Activated CD8-positive, alpha-beta memory T cell treated with anti-CD3 and anti-CD28 coated beads for 1 hour (primary cell): ENCODE data around the gene THTPA.

ENCODE experiments used
- DNase-seq, 2 donors: peaks; one replicate each; pipeline ENCODE4 v3.0.0-alpha.2; 2020; ENCODE audit warnings: low read depth in 1 of 2; ENCODE audit errors: extremely low read depth in 1 of 2

Gene THTPA

GRCh38 chr14:23566112-23566777 lies 10.2 kb downstream of the THTPA start:
- DNase-seq, result no peak

DNA sequence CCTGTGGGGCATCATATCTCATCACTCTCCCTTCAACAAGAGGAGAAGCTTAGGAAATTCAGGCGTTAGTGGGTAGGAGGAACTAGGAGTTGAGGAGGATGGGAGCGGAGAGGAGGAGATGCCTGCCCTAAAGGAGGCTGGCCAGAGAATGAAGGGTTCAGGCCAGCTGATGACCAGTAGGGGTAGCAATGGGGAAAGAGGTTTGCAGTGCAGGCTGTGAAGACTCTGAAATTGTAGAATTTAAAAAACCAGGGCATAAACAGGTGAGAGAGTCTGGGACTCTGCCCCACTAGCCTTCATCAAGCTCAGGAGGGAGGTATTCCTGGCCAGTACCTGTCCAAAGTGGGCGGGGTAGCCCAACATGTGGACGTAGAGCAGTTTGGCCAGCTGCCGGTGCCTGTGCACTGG lies 10.7 kb downstream of the THTPA start:
- no peak for DNase-seq

- DNase-seq, result peak; percentile 62 to 75
Observed at GRCh38 chr14:23567186-23568020, 11.3 kb downstream of the THTPA start, which contains the start of gene AP1G2. TSS of gene AP1G2 (minus strand) at chr14:23567791. CDS start at chr14:23567314, 477 bp downstream.

DNA sequence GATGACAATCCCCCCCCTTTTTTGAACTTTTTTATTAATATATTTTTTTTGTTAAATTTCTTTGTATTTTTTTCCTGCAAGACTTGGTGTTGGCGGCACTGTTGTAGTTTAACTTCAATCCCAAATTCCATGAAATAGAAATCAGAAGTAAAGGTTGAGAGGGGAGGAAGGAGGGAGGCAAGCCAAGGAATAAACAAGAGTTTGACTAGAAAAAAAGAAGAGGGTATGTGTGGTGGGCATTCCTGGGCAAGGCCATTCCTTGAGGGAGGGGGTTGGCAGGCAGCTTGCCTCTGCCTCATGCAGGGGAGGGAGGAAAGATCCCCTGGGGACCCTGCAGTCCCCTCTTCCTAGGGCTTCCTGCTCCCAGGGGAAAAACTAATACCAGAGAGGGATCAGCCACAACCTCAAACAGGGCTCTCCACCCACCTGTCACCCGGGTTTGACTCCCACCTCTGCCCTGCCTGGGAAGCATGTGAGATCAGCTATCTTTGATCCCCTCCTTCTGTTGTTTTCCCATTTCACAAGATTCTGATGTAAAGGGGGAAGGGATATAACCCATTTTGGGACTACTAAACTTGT lies 12.0 kb downstream of the THTPA start:
- no peak for DNase-seq

DNA sequence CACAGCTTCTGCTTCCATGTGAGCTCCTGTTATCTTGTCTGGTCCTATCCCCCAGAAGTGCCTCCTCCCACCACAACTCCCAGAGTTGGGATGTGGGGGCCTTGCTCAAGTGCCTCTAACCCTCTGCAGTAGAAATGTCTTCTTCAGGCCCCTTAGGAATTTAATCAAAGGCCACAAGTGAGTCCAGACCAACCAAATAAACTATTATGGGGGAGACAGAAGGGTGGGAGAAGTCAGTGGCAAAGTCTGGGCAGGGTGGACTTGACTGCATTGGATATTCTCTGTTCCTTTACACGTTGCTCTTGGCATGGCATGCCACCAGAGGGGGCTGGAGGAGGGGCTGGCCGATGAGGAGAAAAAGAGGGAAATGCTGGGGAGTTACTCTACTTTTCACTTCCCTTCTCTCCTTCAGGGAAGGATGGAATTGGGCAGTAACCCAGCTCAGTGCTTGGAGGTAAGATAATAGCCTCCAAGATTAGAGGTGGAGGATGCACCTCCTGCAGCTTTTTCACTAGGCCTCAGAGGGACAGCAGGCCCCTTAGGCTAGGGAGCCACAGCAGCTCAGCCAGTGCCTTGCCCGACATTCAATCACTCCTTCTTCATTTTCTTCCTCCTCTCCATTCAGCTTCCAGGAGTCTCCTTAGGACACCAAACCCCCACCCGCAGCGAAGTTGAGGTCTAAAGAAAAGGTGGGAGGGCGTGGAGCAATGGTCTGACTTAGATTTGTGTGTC lies 12.7 kb downstream of the THTPA start:
- DNase-seq, result no peak

DNA sequence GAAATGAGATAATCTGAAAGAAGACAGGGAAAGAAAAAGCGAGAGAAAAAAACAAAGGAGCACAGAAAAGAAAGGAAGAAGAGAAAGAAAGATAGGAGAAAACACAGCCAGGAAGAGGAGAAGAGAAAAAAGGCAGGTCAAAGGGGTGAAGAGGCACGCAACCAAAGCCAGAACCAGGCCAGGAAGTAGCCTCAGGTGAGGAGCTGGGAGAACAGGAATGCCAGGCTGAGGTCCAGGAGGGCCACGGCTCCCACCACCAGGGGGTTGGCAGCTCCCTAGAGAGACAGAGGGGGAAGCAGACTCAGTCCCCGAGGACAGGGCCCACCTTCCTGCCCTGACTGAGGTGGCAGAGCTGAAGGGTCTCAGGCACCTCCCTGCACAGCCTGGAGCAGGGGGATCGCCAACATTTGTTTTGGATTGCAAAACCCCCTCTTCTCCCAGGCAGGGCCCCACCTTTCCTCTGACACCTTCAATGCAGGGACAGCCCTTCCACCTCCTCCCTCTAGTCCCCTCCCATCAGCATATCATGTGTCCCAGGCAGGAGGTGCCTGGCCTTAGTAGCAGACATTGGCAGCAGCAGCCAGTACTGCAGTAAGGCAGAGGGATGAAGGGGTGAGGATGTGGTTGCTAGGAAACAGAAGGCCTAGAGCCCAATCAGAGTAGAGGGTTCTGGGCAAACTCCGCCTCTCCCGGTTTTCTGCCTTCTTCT lies 13.5 kb downstream of the THTPA start:
- DNase-seq, result no peak

- DNase-seq, result no peak
Observed at GRCh38 chr14:23570806-23571483, 14.9 kb downstream of the THTPA start.

GRCh38 chr14:23571701-23572523 lies 15.8 kb downstream of the THTPA start:
- no peak for DNase-seq

DNA sequence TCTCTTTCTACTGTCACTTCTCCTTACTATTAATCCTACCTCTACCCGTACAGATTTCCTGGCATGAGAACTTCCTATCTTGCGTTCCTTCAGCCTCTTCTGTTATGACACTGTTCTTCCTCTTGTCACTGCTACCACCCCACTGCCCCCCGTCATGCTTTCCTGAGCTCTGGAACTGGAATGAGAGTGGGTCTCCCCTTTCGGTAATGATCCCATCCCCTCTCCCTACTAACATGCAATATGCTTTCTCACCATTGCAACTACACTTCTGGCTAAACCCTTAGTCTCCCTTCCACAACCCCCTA lies 16.4 kb downstream of the THTPA start:
- DNase-seq, result no peak

GRCh38 chr14:23572836-23573235 lies 16.8 kb downstream of the THTPA start:
- no peak for DNase-seq

- no peak for DNase-seq
Observed at GRCh38 chr14:23573384-23574015, 17.4 kb downstream of the THTPA start.

DNA sequence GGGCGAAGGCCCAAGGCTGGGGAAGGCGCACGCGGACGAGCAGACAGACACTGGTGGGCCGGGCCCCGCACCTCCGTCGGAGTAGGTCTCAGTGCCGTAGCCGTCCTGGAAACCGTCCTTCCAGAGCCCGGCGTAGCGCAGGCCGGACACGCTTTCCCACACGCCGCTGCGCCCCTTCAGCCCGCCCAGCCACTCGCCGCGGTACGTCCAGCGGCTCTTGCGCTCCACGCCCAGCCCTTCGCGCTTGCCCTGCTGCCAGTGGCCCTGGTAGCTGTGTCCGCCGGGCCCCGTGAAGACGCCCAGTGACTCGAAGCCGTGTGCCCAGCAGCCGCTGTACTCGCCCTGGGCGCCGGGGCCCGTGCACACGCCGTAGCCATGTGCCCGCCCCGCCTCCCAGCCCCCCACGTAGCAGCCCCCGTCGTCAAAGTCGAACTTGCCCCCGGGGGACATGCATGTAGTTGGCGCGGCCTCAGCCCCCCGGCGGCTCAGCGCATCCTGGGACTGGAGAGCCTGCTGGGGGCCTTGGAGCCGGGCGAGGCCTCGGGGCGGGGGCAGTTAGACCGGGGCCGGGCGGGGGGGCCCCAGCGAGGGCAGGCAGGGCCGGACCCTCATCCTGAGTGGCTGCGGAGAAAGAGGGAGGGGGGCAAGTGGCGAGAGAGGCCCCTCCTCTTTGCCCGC lies 21.1 kb downstream of the THTPA start:
- no peak for DNase-seq

DNA sequence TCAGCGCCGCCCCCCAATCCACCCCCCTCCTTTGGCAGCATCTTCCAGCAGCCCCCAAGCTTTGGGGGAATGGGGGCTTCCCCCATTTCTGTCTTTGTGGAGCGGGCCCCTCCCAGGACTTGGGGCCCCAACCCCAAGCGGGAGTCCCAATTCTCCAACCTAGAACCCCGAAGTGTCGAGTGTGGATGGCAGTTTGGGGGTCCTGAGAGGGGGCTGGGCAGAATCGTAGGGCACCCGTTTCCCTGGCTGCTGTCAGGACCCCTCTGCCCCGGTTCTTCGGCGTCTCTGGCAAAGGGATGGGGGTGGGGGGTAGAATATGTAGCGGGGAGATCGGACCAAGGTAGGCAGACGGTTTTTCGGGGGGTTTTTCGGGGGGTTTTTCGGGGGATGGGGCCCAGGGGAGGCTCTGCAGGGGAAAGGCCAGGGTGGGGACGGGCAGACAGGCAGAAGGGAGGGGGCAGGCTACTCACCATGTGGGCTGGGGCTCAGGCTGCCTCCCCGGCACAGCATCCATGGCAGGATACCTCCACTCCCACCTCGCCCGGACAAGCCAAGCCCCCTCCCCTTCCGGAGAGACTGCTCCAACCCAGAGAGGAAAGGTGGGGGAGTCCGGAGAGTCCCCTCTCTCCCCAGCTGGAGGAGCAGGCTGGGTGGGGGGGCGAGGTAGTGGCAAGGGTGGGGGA lies 21.8 kb downstream of the THTPA start:
- no peak for DNase-seq

DNA sequence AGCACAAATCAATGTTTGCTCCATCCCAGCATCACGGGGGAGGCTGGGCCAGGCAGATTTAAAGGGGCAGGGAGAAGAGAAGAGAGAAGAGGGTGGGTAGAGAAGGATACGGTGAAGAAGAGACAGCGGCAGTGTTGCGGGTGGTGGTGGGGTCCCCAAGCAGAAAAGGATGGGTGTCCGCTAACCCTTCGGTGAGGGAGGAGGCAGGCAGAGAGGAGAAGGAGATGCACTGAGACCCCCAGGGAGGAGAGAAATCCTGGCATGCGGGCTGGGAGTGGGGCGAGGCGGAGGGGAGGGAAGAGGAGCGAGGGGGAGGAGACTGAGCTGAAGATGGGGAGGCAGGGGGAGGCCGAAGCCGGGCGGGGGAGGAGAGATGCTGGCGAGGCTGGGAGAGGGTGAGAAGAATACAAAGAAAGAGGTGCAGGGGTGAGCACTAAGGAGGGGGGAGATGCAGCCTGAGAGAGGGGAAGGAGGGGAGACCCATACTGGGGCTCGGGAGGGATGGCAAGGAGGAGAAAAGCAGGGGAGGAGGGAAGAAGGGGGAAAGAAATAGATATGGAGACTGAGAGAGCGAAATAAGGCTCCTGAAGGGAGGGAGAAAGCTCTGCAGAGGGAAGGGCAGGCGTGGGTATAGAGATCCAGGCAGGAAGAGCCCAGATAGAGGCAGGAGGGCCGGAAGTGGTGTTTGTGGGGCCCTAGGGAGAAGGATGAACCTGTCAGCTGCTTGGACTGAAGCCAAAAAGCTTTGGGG lies 22.7 kb downstream of the THTPA start, which contains the start of gene JPH4:
TSS of gene JPH4 (minus strand) at position 231 of the 751 bp plus-strand sequence. CDS start 1,337 bp downstream, outside the sequence.
- no peak for DNase-seq

DNA sequence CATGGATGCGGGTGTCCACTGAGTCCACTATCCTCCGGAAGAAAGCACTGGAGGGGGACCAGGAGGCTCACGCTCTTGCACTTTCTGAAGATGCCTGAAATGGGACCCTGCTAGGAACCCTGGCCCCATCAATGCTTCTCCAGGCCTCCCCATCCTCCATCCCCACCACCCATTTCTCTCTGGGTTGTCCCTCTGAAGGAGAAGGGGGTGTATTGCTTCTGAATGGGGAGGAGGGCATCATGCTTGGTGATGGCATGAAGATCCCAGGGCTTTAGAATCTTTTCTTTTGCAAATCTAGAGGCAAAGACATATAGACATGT lies 23.2 kb downstream of the THTPA start:
- no peak for DNase-seq

- DNase-seq, result no peak
Observed at GRCh38 chr14:23579739-23580138, 23.7 kb downstream of the THTPA start.
